ENCODE data around the gene ANKS1B.
"Not testable (repeated sequence)": the region's sequence is repeated elsewhere in the genome, so short reads cannot be mapped to it uniquely, and the experiment has no call there.

ANKS1B gene

GRCh38 chr12:99758997-99759396, 225.7 kb downstream of the ANKS1B start:
- DNase-seq (ENCODE audit: low spot score): no peak

DNA sequence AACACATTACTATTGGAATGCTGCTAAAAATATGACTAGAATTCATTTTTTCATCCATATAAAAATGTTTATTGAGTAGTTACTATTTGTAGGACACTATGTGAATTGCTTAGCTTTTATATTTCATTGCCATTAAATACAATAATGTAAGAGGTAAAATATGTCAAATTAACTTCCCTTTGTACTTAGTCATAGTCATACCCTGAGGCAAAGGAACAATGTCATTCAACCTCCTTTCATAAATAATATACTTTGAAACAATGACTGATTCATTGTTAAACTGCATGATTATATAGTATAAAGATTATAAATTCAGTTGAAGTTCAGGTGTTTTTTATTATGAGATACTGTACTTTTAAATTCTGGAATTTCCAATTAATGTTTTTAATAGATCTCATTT, 232.0 kb downstream of the ANKS1B start:
- peak; percentile 14 for DNase-seq (ENCODE audit: low spot score)

DNA sequence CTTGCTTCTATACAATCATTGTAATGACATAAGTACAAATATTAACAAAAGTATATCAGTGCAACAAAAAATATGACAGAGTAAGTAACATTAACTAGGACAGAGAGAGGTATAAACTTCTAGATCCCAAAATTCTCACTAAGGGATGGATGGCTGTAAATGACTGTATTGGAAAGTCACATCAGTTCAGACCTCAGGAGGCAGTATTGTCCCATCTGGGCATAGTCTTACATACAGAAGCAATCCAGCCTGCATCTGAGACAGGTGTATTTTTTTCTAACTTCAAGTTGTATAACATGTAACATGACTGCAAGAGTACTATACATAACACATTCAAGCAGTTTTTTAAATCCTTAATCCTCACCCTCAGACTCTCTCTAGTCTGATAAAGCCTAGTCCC, 238.2 kb downstream of the ANKS1B start:
- no peak for DNase-seq (ENCODE audit: low spot score)

- no peak for DNase-seq (ENCODE audit: low spot score)
Measured at GRCh38 chr12:99745895-99746294, 238.8 kb downstream of the ANKS1B start.

GRCh38 chr12:99745121-99745520, 239.6 kb downstream of the ANKS1B start:
- DNase-seq (ENCODE audit: low spot score): no peak

DNA sequence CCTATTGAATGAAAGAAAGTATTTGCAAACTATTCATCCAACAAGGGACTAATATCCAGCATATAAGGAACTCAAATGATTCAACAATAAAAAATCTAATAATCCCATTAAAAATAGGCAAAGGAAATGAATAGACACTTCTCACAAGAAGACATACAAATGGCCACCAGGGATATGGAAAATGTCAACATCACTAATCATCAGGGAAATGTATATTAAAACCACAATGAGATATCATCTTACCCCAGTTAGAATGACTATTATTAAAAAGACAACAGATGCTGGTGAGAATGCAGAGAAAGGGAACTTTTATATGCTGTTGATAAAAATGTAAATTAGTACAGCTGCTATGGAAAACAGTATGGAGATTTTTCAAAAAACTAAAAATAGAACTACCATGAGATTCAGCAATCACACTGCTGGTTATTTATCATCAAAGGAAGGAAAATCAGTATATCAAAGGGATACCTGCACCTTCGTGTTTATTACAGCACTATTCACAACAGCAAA, 247.9 kb downstream of the ANKS1B start:
- DNase-seq (ENCODE audit: low spot score): no peak

- no peak for DNase-seq (ENCODE audit: low spot score)
Measured at GRCh38 chr12:99732131-99732530, 252.6 kb downstream of the ANKS1B start.

- no peak for DNase-seq (ENCODE audit: low spot score)
Measured at GRCh38 chr12:99722690-99723486, 261.8 kb downstream of the ANKS1B start.

DNA sequence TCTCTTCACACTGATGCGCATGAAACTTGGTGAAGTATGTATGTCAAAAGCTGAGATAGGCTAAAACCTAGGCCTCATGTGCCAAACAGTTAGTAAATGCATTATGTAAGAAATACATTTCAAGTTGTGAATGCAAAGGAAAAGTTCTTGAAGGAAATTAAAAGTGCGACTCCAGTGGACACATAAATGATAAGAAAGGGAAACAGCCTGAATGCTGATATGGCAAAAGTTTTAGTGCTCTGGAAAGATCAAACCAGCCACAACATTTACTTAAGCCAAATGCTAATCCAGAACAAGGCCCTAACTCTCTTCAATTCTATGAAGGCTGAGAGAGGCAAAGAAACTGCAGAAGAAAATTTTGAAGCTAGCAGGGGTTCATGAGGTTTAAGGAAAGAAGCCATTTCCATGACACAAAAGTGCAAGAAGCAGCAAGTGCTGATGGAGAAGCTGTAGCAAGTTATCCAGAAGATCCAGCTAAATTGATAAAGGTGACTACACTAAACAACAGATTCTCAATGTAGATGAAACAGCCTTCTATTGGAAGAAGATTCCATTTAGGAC, 262.9 kb downstream of the ANKS1B start:
- no peak for DNase-seq (ENCODE audit: low spot score)

- DNase-seq (ENCODE audit: low spot score): not testable (repeated sequence)
Measured at GRCh38 chr12:99720083-99720465, 264.7 kb downstream of the ANKS1B start.

DNA sequence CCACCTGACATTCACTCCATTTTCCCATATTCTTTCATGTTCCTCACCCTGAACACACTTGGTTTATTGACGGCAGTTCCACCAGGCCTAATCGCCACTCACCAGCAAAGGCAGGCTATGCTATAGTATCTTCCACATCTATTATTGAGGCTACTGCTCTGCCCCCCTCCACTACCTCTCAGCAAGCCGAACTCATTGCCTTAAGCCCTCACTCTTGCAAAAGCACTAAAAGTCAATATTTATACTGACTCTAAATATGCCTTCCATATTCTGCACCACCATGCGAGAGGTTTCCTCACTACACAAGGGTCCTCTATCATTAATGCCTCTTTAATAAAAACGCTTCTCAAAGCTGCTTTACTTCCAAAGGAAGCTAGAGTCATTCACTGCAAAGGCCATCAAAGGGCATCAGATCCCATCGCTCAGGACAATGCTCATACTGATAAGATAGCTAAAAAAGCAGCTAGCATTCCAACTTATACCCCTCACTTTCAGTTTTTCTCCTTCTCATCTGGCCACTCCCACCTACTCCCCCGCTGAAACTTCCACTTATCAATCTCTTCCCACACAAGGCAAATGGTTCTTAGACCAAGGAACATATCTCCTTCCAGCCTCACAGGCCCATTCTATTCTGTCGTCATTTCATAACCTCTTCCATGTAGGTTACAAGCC, 265.2 kb downstream of the ANKS1B start:
- DNase-seq (ENCODE audit: low spot score): not testable (repeated sequence)

DNA sequence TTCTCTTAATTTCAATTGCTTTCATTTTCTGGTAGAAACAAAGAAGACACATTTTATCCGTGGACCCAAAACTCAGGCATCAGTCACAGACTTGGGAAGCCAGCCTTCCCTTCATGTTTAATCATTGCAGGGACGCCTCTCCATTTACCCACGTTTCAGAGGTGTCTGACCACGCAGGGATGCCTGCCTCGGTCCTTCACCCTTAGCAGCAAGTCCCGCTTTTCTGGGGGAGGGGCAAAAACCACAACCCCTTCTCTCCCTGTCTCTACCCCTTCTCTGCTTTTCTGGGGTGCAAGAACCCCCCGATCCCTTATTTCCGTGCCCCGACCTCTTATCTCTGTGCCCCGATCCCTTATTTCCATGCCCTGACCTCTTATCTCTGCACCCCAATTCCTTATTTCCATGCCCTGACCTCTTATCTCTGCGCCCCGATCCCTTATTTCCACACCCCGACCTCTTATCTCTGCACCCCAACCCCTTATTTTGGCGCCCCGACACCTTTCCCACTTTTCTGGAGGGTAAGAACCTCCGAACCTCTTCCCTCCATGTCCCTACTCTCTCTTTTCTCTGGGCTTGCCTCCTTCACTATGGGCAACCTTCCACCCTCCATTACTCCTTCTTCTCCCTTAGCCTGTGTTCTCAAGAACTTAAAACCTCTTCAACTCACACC, 268.8 kb downstream of the ANKS1B start:
- DNase-seq (ENCODE audit: low spot score): not testable (repeated sequence)

DNA sequence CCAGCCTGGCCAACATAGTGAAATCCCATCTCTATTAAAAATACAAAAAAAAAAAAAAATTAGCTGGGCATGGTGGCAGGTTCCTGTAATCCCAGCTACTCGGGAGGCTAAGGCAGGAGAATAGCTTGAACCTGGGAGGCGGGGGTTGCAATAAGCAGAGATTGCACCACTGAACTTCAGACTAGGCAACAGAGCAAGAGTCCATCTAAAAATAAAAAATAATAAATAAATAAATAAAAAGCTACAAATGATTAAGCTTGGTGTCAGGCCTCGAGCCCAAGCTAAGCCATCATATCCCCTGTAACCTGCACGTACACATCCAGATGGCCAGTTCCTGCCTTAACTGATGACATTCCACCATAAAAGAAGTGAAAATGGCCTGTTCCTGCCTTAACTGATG, 269.8 kb downstream of the ANKS1B start:
- not testable (repeated sequence) for DNase-seq (ENCODE audit: low spot score)

DNA sequence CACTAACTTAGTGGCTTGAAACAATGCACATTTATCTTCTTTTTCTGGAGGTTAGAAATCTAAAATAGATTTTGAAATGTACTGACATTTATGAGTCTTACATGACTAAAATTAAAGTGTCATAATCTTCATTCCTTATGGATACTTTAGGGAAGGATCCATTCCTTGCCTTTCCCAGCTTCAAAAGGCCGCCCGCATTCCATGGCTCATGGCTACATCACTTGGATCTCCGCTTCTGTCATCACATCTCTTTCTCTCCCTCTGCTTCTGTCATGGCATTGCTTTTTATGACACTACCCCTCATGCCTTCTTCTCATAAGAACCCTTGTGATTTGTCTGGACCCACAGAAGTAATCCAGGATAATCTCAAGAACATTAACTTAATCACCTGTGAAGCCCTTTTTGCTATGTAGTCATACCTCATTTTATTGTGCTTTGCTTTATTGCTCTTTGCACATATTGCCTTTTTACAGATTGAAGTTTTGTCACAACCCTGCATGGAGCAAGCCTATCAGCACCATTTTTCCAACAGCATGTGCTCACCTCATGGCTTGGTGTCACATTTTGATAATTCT, 270.7 kb downstream of the ANKS1B start:
- DNase-seq (ENCODE audit: low spot score): no peak

DNA sequence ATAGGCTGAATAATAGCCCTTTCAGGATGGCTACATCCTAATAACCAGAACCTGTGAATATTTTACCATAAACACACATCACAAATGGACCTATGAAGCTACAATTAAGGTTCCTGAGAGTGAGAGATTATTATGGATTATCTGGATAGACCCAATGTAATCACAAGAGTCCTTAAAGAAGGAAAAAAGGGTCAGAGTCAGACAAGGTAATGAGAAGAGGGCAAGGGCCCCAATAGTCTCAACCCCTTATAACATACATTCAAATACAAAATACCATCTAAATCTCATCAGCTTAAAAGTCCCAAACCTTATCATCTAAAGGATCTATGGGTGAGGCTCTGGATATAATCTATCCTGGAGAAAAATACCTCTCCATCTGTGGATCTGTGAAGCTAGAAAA, 272.5 kb downstream of the ANKS1B start:
- no peak for DNase-seq (ENCODE audit: low spot score)

DNA sequence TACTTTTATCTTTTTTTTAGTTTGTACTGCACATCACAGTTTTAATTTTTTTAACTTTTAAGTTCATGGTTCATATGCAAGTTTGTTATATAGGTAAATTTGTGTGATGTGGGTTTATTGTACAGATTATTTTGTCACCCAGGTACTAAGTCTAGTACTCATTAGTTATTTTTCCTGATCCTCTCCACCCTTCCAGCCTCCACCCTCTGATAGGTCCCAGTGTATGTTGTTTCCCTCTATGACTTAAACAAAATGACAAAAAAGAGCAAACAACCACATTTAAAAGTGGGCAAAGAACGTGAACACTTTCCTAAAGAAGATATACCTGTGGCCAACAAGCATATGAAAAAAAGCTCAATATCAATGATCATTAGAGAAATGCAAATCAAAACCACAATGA, 273.5 kb downstream of the ANKS1B start:
- no peak for DNase-seq (ENCODE audit: low spot score)

DNA sequence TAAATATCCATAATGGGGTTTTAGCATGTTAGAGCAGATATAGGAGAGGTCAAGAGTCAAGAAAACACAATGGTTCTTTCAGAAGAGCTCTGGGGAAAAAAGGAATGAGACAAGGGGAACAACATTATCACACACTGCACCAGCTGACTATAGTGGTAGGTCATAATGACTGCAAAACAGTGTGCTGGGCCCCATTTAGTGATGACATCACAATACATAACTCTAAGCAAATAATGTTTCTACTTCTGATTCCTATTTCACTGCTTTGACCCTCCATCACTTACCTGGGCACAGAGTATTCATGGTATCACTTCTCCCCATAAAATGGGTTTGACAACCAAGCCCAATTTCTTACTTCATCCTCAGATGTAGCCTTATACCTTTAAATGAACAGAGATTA, 275.1 kb downstream of the ANKS1B start:
- DNase-seq (ENCODE audit: low spot score): no peak

- DNase-seq (ENCODE audit: low spot score): peak; percentile 60
Measured at GRCh38 chr12:99709116-99709515, 275.6 kb downstream of the ANKS1B start.

DNA sequence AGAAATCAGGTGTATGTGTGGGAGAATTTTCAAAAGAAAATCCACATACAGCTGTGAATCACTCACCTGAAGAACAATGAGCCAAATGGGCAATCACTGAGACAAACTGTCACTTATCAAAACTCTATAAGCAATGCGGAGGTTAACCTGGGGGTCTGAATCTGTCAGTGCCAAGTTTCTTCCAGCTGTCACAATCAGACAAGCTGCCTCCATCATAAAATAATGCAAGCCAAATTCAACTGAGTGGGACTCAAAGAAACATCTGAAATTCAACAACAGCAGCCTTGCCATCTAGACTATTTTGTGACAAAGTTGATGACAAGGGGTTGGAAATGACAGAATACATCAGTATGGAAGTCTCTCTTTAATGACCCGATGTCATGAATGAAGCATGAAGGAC, 276.9 kb downstream of the ANKS1B start:
- peak; percentile 55 for DNase-seq (ENCODE audit: low spot score)

- DNase-seq (ENCODE audit: low spot score): peak; percentile 76
Measured at GRCh38 chr12:99706736-99707473, 277.8 kb downstream of the ANKS1B start.

DNA sequence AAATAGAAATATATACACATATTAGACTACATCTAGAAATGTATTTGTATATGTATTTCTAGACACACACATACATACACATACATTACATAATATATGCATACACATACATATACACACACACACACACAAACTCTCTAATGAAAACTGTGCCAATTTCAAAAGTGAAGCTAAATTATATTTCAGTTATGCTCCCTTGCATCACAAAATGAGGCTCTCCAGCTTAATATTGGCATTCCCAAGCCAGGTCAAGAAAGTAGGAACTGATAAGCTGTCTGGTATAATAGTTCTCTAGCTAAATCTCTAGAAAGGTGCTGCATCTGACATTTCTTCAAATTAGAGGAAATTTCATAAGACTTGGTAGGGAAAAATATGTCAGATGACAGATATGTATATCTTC, 280.3 kb downstream of the ANKS1B start:
- DNase-seq (ENCODE audit: low spot score): no peak

All from putamen (tissue), 1 donor.